ENCODE data around the gene GPRC5C. TPM values are rescaled to one million over a fixed set of nuclear protein-coding genes. Genes with fewer than 3 reads are reported as not detected.

The GPRC5C gene
- total and polyA plus RNA-seq, 2 of the 13 experiments (the other 11 are each of a cell fraction or from before 2014, with no cell fraction given), result 85.6 to 300 TPM

DNA sequence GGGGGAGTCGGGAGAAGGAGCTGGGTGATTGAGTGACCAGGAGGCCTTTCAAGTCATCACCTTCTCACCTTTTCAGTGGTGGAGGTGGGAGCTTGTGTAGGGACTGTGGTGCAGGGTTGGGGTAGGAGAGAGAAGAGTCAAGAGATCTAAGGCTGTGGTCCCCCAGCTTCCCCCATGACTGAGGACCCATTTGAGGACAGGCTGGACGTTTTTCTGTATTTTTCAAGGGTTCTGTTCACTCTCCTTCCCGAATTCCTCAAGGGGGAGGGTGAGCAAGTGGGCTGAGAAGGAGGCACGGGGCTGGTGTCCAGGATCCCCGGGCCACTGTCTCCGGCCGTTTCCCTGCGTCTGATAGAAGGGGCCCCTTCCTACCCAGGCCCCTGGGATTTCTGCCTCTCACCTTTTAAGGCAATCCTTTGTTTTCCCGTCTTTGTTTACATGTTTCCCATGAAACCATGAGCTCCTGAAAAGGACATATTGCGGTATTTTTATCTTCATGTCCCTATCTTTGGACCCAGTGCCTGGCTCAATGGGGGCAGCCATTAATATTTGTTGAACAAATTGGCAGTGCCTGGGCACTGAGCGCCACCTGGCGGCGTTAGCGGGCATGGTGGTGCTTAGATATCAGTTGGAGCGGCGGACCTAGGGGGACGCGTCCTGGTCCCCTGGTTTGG is 25.4 kb downstream of the GPRC5C start (continued):
- no peak for TF ChIP-seq ARHGAP35 (CRISPR knock-in tag; IDR thresholded peaks at IDR 0.05; ENCODE audit: borderline replicate concordance)
- no peak for TF ChIP-seq WIZ (CRISPR knock-in tag; IDR thresholded peaks at IDR 0.05)
- no peak for TF ChIP-seq ESRRA (CRISPR knock-in tag; IDR thresholded peaks at IDR 0.05; ENCODE audit: low read depth)
- 0 out of 2 replicates have a peak, but pooled peaks have one; percentile 2 for TF ChIP-seq ZNF737 (CRISPR knock-in tag; IDR thresholded peaks at IDR 0.05; ENCODE audit: borderline replicate concordance)
- TF ChIP-seq, protein P1, sequence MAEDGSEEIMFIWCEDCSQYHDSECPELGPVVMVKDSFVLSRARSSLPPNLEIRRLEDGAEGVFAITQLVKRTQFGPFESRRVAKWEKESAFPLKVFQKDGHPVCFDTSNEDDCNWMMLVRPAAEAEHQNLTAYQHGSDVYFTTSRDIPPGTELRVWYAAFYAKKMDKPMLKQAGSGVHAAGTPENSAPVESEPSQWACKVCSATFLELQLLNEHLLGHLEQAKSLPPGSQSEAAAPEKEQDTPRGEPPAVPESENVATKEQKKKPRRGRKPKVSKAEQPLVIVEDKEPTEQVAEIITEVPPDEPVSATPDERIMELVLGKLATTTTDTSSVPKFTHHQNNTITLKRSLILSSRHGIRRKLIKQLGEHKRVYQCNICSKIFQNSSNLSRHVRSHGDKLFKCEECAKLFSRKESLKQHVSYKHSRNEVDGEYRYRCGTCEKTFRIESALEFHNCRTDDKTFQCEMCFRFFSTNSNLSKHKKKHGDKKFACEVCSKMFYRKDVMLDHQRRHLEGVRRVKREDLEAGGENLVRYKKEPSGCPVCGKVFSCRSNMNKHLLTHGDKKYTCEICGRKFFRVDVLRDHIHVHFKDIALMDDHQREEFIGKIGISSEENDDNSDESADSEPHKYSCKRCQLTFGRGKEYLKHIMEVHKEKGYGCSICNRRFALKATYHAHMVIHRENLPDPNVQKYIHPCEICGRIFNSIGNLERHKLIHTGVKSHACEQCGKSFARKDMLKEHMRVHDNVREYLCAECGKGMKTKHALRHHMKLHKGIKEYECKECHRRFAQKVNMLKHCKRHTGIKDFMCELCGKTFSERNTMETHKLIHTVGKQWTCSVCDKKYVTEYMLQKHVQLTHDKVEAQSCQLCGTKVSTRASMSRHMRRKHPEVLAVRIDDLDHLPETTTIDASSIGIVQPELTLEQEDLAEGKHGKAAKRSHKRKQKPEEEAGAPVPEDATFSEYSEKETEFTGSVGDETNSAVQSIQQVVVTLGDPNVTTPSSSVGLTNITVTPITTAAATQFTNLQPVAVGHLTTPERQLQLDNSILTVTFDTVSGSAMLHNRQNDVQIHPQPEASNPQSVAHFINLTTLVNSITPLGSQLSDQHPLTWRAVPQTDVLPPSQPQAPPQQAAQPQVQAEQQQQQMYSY (CRISPR knock-in tag; IDR thresholded peaks at IDR 0.05), result no peak
- TF ChIP-seq THAP11 (CRISPR knock-in tag; IDR thresholded peaks at IDR 0.05), result 0 out of 2 replicates have a peak, but pooled peaks have one; percentile 26
- TF ChIP-seq ZKSCAN8 (CRISPR knock-in tag; IDR thresholded peaks at IDR 0.05; ENCODE audit: borderline replicate concordance), result no peak
- no peak for TF ChIP-seq RFXANK (CRISPR knock-in tag; IDR thresholded peaks at IDR 0.05)
- no peak for TF ChIP-seq ZNF382 (CRISPR knock-in tag; IDR thresholded peaks at IDR 0.05; ENCODE audit: borderline replicate concordance)
- peak; percentile 61; the same call in 1 of the 2 replicates for TF ChIP-seq HOXA5 (CRISPR knock-in tag; IDR thresholded peaks at IDR 0.05)
- TF ChIP-seq MIER3 (CRISPR knock-in tag; IDR thresholded peaks at IDR 0.05; ENCODE audit: borderline replicate concordance), result no peak
- no peak for TF ChIP-seq ZNF30 (CRISPR knock-in tag; IDR thresholded peaks at IDR 0.05)
- TF ChIP-seq ZNF558 (CRISPR knock-in tag; IDR thresholded peaks at IDR 0.05; ENCODE audit: borderline replicate concordance), result no peak
- TF ChIP-seq, protein P2, sequence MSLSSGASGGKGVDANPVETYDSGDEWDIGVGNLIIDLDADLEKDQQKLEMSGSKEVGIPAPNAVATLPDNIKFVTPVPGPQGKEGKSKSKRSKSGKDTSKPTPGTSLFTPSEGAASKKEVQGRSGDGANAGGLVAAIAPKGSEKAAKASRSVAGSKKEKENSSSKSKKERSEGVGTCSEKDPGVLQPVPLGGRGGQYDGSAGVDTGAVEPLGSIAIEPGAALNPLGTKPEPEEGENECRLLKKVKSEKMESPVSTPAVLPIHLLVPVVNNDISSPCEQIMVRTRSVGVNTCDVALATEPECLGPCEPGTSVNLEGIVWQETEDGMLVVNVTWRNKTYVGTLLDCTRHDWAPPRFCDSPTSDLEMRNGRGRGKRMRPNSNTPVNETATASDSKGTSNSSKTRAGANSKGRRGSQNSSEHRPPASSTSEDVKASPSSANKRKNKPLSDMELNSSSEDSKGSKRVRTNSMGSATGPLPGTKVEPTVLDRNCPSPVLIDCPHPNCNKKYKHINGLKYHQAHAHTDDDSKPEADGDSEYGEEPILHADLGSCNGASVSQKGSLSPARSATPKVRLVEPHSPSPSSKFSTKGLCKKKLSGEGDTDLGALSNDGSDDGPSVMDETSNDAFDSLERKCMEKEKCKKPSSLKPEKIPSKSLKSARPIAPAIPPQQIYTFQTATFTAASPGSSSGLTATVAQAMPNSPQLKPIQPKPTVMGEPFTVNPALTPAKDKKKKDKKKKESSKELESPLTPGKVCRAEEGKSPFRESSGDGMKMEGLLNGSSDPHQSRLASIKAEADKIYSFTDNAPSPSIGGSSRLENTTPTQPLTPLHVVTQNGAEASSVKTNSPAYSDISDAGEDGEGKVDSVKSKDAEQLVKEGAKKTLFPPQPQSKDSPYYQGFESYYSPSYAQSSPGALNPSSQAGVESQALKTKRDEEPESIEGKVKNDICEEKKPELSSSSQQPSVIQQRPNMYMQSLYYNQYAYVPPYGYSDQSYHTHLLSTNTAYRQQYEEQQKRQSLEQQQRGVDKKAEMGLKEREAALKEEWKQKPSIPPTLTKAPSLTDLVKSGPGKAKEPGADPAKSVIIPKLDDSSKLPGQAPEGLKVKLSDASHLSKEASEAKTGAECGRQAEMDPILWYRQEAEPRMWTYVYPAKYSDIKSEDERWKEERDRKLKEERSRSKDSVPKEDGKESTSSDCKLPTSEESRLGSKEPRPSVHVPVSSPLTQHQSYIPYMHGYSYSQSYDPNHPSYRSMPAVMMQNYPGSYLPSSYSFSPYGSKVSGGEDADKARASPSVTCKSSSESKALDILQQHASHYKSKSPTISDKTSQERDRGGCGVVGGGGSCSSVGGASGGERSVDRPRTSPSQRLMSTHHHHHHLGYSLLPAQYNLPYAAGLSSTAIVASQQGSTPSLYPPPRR (CRISPR knock-in tag; IDR thresholded peaks at IDR 0.05; ENCODE audit: borderline replicate concordance), result no peak
- TF ChIP-seq, protein P3, sequence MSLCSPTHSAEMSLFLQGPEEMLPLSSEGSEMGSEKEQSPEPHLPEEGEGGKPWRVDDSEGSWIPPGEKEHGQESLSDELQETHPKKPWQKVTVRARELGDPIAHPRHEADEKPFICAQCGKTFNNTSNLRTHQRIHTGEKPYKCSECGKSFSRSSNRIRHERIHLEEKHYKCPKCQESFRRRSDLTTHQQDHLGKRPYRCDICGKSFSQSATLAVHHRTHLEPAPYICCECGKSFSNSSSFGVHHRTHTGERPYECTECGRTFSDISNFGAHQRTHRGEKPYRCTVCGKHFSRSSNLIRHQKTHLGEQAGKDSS (CRISPR knock-in tag; IDR thresholded peaks at IDR 0.05; ENCODE audit: borderline replicate concordance, low read depth), result no peak
- TF ChIP-seq, protein P4, sequence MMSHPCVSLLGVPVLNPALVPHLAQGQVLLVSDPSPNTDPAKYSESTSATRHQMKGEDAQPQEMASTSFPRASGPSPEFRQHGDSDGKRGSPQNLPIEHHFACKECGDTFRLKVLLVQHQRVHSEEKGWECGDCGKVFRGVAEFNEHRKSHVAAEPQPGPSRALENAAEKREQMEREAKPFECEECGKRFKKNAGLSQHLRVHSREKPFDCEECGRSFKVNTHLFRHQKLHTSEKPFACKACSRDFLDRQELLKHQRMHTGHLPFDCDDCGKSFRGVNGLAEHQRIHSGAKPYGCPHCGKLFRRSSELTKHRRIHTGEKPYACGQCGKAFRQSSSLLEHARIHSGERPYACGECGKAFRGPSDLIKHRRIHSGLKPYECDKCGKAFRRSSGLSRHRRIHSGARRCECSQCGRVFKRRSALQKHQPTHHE (CRISPR knock-in tag; IDR thresholded peaks at IDR 0.05; ENCODE audit: borderline replicate concordance), result no peak
- no peak for TF ChIP-seq ELK4 (CRISPR knock-in tag; IDR thresholded peaks at IDR 0.05; ENCODE audit: borderline replicate concordance)

All from HepG2 (cell line).